Measurements from ENCODE around the gene GPATCH3. TPM values are rescaled to one million over a fixed set of nuclear protein-coding genes. Genes with fewer than 3 reads are reported as not detected.

The GPATCH3 gene
- total RNA-seq, 1 donor from 2014 or later, result 10.9 TPM

DNA sequence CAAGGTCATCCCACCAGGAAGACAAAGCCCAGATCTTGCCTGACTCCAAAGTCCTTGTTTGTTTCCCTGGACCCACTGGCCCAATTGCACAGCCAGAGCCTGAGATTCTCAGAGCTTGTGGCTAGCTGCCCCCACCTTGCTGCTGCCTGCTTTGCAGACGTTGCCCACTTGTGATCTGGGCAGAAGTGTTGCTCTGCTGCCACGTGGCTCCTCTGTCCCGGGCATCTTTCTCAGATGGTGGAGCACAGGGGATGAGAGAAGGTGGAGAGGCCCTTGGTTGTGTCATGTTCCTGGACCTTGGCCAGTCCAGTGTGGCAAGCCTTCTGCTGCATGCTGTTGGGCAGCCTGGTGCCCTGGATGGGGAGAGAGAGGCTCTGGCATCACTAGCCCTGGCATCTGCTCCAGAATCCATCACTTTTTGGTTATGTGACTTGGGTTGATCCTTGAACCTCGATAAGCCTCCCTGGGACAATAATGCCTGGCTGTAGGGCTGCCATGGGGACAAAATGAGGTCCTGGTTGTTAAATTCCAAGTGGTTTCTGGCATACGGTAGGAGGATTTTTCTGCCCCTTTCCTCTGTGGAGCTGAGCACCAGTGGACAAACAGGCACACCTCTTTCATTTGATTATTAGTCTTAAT lies 15.1 kb upstream of the GPATCH3 start:
- intact Hi-C loops (cut with DNase I), result no loop called here
- ATAC-seq (peak; percentile 67), DNase-seq (ENCODE audit: missing footprints) (peak; percentile 74)

DNA sequence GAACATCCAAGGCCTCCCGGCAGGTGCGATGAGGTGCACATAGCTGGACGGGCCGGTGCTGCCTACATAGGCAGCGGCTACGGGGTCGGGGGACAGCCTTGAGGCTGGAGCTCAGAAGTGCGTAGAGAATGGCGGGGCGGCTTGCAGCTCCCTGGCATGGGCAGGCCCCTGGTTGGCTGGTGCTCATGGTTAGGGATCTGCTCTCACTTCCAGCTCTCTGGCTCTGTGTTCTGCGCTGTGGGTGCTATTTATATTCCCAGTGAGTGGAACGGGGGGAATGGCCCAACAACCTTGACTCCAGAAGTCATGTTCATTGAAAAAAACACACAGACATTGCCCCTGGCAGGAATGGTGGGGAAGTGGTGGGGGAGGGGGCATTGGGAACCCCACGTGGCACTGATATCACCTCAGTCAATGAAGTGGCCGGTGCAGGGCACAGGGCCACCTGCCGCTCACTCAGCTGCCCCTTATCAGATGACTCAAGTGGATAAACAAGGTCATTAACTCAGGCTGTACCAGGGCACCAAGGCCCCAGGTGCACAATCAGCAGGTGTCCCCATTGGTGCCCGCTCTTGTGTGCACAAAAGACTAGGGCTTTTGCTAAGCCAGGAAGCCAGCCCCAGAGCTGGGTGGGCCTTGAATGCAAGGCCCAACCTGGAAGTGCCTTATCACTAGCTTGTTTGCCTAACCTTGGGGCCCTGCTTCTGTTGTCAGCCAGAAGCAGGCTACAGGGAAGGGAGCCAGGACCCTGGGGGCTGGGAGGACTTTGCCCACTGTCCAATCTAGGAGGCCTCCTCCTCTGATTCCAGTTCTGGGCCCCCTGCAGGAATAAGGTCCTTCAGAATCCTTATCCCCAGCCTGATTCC lies 13.7 kb upstream of the GPATCH3 start, which contains the start of gene NR0B2:
NR0B2 (minus strand) TSS at position 222 of the 866 bp plus-strand sequence; CDS start at position 187, 35 bp downstream.
- DNase-seq (ENCODE audit: missing footprints) (peak; percentile 70), ATAC-seq (peak; percentile 88)
- intact Hi-C loops (cut with DNase I), result no loop called here

DNA sequence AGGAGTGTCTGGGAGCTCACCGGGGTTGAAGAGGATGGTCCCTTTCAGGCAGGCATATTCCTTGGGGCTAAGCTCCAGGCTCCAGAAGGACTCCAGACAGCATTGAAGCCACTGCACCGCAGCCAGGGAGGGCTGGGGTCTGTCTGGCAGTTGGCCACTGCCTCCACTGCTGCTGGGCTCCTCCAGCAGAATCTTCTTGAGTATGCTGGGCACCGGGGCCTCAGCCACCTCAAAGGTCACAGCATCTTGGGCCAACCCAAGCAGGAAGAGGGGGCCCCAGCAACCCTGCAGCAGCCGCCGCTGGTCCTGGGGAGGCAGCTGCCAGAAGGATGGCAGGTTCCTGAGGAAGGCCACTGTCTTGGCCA lies 13.1 kb upstream of the GPATCH3 start:
- peak; percentile 3 for ATAC-seq
- intact Hi-C loops (cut with DNase I), result no loop called here
- no peak for DNase-seq (ENCODE audit: missing footprints)

DNA sequence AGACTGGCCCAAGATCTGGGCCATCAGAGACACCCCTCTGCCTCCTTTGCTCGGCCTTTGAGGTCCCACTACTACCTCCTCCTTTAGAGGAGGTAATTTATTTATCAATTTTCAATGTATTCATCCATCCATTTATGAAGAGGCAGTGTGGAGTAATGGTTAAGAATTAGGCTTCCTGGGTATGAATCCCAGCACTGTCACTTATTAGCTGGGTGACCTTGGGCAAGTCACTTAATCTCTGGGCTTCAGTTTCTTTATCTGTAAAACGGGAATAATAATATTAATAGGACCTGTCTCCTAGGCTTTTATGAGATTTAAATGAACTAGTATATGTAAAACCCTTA lies 11.9 kb upstream of the GPATCH3 start:
- intact Hi-C loops (cut with DNase I), result no loop called here
- ATAC-seq (no peak), DNase-seq (ENCODE audit: missing footprints) (no peak)

DNA sequence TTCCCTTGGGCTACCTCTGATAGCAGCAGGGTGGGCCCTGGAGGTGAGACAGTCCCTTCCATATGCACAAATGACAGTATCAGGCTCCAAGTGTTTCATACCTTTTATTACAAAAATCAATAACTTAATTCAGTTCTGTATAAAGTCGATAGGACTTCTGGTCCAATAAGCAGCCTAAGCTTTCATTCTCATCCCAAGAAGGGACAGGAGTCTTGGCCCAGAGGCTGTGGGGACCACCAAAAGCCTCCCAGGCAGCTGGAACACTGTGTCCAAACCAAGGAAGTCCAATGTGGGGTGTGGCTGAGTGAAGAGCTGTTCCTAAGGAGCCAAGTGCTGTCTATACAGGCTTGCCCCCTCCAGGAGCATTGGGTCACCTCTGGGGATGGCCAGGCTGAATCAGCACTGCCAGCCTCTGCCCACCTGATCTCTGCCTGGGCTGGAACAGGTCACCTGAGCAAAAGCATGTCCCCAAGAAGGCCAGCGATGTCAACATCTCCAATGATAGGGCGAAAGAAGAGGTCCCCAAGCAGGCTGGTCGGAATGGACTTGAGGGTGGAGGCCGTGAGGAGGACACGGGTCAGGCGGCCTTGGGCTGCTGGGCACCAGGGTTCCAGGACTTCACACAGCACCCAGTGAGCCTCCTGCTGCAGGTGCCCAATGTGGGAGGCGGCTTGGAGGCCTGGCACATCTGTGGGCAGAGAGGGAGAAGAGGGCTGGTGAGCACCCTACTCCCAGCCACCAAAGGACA lies 11.3 kb upstream of the GPATCH3 start:
- ATAC-seq, result no peak
- intact Hi-C loops (cut with DNase I), result no loop called here
- DNase-seq (ENCODE audit: missing footprints), result no peak

DNA sequence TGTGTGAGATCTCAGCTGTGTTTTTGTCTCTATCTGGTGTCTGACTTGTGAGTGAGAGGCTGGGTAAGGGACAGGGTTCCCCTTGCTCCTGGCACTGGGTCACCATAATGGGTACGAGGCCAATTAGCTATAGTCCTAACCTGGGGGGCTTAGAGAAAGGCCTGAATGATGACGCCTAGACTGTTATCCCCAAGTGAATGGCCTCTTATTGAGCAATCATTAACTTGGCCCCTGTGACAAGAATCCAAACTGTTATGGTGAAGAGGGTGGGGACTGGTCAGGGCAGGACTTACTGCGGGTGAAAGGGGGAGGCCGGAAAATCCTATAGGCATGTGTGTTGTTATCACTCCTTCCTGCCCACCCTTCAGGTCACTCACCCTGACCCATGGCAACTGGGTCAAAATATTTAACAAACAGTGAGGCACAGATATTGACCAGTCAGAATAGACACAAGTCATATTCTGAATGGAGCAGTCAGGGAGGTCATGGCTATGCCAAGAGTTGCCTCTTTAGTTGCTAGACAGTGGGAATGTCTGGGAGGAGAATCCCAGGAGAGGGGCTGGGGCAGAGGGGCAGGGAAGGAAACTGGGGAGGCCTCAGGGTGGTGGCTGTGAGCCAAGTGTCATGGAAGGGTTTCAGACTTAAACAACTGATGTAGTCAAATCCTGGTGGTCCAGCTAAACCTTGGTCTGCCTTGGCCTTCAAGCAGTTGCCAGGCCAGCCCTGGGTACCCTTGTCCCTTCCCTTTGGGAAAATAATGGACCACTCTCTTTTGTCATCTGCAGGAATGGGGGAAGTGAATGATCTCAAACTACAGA lies 10.3 kb upstream of the GPATCH3 start:
- ATAC-seq (no peak), DNase-seq (ENCODE audit: missing footprints) (no peak)
- intact Hi-C loops (cut with DNase I), result no loop called here

DNA sequence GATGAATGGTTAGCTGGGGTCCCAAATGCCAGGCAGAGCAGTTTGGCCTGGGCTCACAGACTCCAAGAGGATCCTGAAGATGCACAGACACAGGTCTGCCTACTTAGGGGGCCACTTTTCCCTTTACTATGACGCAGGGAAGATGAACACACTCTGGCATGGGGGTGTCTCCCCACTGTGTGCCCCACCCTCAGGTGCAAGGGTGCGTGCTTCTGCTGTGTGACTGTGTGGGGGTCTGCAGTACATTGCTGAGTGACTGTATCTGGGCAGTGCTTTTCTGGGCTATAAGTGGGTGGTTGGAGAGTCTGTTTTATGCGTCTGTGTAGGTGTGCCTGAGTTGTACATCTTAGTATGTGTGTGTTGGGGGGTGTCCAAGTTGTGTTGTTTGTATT lies 9.7 kb upstream of the GPATCH3 start:
- ATAC-seq, result no peak
- intact Hi-C loops (cut with DNase I), result no loop called here
- DNase-seq (ENCODE audit: missing footprints), result no peak

DNA sequence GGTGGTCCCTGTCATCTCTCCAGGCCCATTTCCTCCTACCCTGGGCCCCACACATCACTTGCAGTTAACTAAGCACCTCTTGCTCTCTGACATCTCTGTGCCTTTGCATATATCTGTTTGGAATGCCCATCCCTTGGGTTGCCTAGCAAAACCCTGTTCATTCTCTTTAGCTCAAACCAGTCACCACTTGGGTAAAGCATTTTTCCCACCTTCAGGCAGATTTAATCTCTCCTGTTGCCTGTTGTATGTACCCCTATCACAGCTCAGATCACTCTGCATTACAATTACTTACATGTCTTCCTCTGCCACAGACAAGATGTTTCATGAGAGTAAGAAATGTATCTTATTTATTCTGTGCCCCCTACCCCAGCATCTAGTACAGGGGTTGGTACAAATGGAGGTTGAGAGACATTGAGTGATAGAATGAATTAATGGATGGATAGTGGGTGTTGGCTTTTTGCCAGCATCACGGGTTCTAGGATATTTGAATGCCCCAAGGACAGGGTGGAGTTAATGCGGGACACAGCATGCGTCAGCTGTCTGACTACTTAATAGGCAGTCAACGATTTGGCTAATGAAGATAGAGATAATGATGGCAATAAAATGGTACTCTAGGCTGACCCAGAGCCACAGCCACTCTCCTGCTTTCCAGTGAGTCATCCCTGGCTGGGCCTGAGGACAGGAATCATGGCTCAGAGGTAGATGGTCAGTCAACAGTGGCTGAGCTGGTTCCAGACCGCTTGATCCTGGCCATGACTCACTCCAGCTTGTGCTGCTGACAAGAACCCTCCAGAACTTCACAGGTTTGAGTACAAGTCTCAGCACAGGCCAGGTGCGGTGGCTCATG lies 7.0 kb upstream of the GPATCH3 start:
- intact Hi-C loops (cut with DNase I), result no loop called here
- ATAC-seq (no peak), DNase-seq (ENCODE audit: missing footprints) (no peak)

DNA sequence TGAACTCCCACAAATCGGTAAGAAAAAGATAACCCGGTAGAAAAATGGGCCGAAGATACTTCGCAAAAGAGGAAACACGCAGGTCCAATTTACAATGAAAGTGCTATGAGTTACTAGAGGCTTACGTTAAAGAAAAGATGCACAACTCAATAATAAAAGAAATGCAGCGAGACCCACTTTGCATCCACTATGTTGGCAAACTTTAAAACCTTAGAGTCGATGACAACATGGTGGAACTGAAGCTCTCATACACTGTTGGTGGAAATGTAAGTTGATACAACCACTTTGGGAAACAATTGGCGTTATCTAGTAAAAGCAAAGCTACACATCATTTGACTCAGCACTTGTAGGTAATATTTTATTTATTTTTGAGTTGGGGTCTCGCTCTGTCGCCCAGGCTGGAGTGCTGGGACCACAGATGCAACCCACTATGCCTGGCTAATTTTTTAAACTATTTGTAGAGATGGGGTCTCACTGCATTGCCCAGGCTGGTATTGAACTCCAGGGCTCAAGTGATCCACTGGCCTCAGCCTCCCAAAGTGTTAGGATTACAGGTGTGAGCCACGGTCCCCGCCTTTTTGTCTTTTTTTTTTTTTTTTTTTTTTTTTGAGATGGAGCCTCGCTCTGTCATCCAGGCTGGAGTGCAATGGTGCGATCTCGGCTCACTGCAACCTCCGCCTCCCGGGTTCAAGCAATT lies 696 bp upstream of the GPATCH3 start:
- ATAC-seq (no peak), DNase-seq (ENCODE audit: missing footprints) (no peak)
- intact Hi-C loops (cut with DNase I), result no loop called here

DNA sequence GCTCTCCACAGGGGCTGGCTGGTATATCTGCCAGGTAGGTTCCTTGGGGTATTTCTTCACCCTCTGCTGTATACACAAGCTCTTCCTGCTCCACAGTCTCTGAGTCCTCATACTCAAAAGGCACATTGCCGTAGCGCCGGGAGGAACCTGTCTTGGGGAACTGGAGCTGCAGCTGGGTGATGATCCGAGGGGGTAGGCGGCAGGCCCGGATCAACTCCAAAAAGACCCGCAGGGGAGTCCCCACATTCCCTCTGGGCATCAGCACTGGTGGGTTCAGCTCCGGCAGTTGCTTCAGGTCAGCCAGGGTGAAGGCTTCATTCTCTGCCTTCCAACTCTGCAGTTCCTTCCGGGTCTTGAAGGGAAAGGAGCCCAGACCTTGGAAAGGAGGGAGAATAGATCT lies 2.9 kb downstream of the GPATCH3 start:
- DNase-seq (ENCODE audit: missing footprints) (no peak), ATAC-seq (no peak)
- intact Hi-C loops (cut with DNase I), result no loop called here

DNA sequence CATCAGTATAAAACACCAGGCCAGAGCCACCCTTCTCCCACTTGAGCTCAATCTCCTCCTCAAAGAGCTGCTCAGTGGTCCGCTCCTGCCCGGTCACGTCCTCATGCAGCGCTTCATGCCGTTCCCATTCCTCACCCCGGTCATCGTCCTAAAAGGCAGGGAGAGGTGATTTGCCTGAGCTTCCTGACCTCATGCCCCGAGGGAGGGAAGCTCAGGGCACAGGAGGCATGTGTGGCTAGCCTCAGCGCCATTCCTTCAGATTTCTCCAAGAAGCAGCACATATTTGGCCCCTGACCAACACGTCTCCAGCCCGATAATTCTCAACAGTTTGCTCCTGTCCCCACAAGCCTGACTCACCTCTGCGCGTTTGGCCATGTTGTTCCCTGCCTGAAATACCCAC lies 6.0 kb downstream of the GPATCH3 start:
- ATAC-seq (no peak), DNase-seq (ENCODE audit: missing footprints) (no peak)
- intact Hi-C loops (cut with DNase I), result no loop called here

DNA sequence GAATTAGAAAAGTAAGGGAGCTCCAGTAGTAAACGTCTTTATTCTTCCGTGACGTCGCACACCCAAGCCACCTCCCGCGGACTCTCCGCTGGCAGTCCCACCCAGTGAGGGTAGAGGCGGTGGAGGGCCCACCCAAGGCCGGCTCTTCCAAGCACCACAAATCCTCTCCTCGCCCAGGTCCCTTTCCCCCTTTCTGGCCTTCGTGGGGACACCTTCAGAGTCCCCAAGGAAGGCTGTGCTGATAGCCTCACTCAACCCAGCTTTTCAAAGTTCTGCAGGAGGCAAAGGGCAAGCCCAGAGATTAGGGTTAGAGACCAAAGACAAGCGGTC lies 9.8 kb downstream of the GPATCH3 start:
- intact Hi-C loops (cut with DNase I), result no loop called here
- DNase-seq (ENCODE audit: missing footprints) (no peak), ATAC-seq (peak; percentile 36)

DNA sequence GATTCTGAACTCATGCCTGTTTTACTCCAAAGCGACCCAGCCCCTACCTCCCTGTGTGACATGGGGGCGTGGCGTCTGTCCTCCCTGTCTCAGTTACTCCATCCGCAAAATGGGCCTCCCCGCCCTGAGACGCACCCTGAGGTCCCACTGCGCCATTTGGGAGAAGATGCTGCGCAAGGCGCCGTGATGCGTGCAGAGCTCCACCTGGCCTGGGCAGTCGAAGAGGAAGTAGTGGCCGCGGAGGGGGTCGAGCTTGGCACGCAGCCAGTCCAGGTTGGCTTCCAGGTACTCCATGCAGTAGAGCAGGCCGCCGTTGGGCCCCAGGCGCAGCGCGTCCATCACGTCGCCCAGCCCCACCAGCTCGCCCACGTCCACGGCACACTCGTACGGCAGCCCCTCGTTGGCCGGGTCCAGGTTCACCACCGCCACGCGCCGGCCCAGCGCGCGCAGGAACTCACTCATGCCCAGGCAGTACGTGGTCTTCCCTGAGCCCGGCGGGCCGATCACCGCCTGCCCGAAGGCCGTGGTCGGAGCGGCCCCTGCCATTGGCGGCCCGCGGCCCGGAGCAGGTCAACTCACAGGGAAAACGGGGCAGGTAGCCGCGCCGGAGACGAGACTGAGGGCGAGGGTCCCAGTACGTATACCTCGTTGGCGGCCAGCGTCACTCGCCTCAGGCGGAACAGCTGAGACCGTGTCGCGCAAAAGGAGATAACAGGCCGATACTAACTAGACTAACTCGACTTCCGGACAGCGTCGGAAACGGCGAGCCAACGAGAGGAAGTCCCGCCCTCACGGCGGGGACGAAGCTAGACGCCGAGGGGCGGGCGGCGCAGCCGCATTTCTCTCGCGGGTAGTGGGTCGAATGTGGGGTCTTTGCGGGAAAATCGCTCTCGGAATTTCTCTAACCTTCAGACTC lies 10.5 kb downstream of the GPATCH3 start, which contains the start of gene GPN2:
GPN2 (minus strand) TSS at position 733 of the 916 bp plus-strand sequence; CDS start at position 546, 187 bp downstream.
- DNase-seq (ENCODE audit: missing footprints) (peak; percentile 91), ATAC-seq (peak; percentile 94)
- intact Hi-C loops (cut with DNase I), result no loop called here

DNA sequence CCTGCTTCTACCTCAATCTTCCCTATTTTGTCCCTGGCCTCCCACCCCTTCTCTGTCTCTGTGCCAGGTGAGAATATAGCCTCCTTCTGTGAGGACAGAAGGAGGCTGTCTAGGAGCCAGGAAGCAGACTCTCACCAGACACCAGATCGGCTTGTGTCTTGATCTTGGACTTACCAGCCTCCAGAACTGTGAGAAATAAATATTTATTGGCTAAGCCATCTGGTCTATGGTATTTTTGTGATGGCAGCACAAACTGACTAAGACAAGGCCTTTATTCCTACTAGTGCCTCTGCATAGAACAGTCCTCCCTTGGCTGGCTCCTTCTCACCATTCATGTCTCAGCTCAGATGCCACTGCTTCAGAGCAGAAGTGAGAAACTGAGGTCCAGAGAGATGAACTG lies 12.0 kb downstream of the GPATCH3 start:
- ATAC-seq (no peak), DNase-seq (ENCODE audit: missing footprints) (no peak)
- intact Hi-C loops (cut with DNase I), result no loop called here

DNA sequence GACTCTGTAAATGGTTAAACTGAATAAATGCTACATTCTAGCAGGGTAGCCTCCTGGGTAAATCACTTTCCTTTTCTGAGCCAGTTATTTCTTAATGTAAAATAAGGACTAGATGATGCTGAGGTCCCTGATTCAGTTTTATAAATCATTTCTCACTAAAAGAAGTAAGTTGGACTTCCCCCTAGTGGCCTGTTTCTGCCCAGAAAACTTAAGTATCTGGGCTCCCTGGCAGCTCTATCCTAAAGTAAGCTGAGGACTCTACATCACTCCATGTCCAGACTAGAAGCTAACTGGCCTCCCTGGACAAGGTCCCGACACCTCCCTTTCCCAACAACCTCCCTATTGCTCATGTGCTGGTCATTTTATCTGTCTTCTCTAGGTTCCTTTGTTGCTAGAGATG lies 13.1 kb downstream of the GPATCH3 start:
- ATAC-seq, result no peak
- intact Hi-C loops (cut with DNase I), result no loop called here
- DNase-seq (ENCODE audit: missing footprints), result no peak

DNA sequence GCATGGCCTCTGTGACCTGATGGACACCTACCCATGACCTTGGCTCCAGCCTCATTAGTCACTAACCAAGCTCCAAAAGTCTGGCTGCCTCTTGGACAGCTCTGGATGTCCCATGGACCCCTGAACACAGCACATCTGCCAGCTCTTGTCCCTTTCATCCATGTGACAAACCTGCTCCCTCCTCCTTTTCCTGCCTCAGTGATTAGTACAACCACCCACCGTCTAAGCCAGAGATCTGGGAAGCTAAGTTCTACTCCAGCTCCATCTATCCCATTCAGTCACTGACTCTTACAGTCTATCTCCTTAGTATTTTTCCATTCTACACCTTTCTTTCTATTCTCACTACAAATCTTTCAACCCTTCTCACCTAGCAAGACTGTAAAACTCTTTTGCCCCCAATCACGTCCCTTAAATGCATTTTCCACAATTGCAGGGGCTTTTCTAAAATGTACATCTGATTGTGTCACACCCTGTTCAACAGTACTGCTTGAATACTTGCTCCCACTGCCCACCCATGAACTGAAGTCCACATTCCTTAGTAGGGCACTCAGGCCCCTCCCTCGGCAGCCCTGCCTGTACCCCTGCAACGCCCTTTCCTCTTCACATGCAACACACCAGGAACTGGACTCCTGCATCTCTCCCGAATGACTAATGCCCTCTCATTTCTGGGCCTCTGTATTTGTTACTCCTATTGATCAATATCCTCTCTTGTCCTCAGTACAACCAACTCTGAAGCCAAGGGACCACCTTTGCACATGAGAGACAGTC lies 17.4 kb downstream of the GPATCH3 start:
- no peak for ATAC-seq
- intact Hi-C loops (cut with DNase I), result no loop called here
- DNase-seq (ENCODE audit: missing footprints), result no peak

All from Right ventricle myocardium inferior (tissue), 1 donor.